K562 (cell line): Measurements from ENCODE around the gene TRIM73. TPM values are rescaled to one million over a fixed set of nuclear protein-coding genes. Genes with fewer than 3 reads are reported as not detected.
A peak's percentile ranks its signal among the peaks of the same experiment; 100 is the strongest.
"Not testable (repeated sequence)": the region's sequence is repeated elsewhere in the genome, so short reads cannot be mapped to it uniquely, and the experiment has no call there.

ENCODE experiments used
- ATAC-seq: fragments of 200-7000 bp; cut with Tn5 transposase; 3 replicates; pipeline ENCODE4 v1.9.1; 2020; ENCODE audit warnings: moderate library complexity
- BruUV-seq: library from RNA; stranded (reverse); fragments of 400-500 nt; replicated peaks from 2 replicates; lab custom pipeline; 2021; lab: Mats Ljungman, UMichigan
- CTCF ChIA-PET: fragments of 300-600 bp; formaldehyde crosslinking; extraction: SDS; loops from one replicate; lab custom pipeline; 2021; ENCODE audit warnings: low intra/inter-chr PET ratio; lab: Yijun Ruan, JAX
- POLR2A ChIA-PET: fragments of 300-600, 350-650 bp; sonication (Branson Sonifier 250); formaldehyde crosslinking; extraction: SDS; loops from one replicate; lab custom pipeline; 2021; ENCODE audit warnings: antibody characterized with exemption, inconsistent platforms; lab: Yijun Ruan, JAX
- DNase-seq, 4 experiments: peaks; one replicate each; pipeline versions ENCODE4 v3.0.0 to v3.0.0-alpha.2; 2011 to 2018; ENCODE audit warnings: low spot score in 3 of 4, mixed read lengths in 3 of 4; ENCODE audit errors: extremely low read depth in 1 of 4
- FAIRE-seq: peaks from 2 replicates; lab custom pipeline; 2011; peaks lifted over from hg19 to GRCh38; lab: Jason Lieb, UNC
- H2AFZ ChIP-seq: 2 replicates; pipeline ENCODE4 v1.6.0; 2011; ENCODE audit warnings: low read depth, low read length, control low read depth, inconsistent platforms
- H3K27ac ChIP-seq: fragments of 200-600 bp; 3 replicates; pipeline ENCODE4 v1.8.0; 2011; ENCODE audit warnings: low read depth, mild to moderate bottlenecking, control low read depth, inconsistent platforms, low read length, moderate library complexity, mixed read lengths; ENCODE audit errors: extremely low read depth
- H3K27me3 ChIP-seq, 2 experiments: fragments of 300-600 bp in 1 of 2; 2 replicates in 1 of 2; 3 replicates in 1 of 2; pipeline versions ENCODE4 v1.6.0 to v1.8.0; 2011; ENCODE audit warnings: inconsistent platforms in 2 of 2, low read length in 2 of 2, mild to moderate bottlenecking in 1 of 2, mixed read lengths in 1 of 2, moderate library complexity in 1 of 2; ENCODE audit not compliant: control insufficient read depth in 2 of 2, insufficient read depth in 2 of 2
- H3K36me3 ChIP-seq: fragments of 300-600 bp; 3 replicates; pipeline ENCODE4 v1.8.0; 2011; ENCODE audit warnings: mild to moderate bottlenecking, low read length, inconsistent platforms; ENCODE audit not compliant: control insufficient read depth, insufficient read depth
- H3K4me1 ChIP-seq, 2 experiments: fragments of 200-600 bp in 1 of 2; replicated peaks in 1 of 2; 2 replicates in 1 of 2; 3 replicates in 1 of 2; pipeline versions ENCODE4 v1.5.1 to v1.8.0; 2011; ENCODE audit warnings: inconsistent platforms in 2 of 2, low read length in 2 of 2, mild to moderate bottlenecking in 1 of 2, mixed read lengths in 1 of 2, moderate library complexity in 1 of 2; ENCODE audit not compliant: control insufficient read depth in 2 of 2, insufficient read depth in 2 of 2
- H3K4me2 ChIP-seq: 2 replicates; pipeline ENCODE4 v1.6.1; 2011; ENCODE audit warnings: low read length, control low read depth, inconsistent platforms, mixed read lengths; ENCODE audit not compliant: insufficient read depth
- H3K4me3 ChIP-seq: fragments of 200-600 bp; sonication (generic), shearing (Covaris generic); 2 replicates; pipeline ENCODE4 v1.5.1; 2016; ENCODE audit warnings: control low read depth, inconsistent platforms
- H3K79me2 ChIP-seq: fragments of 200-600 bp; 3 replicates; pipeline ENCODE4 v1.8.0; 2011; ENCODE audit warnings: low read length, inconsistent platforms; ENCODE audit not compliant: control insufficient read depth, insufficient read depth
- H3K9ac ChIP-seq, 2 experiments: 2 replicates each; pipeline versions ENCODE4 v1.6.0 to v1.6.1; 2011; ENCODE audit warnings: low read depth in 2 of 2, low read length in 2 of 2, control low read depth in 1 of 2, inconsistent platforms in 1 of 2, mild to moderate bottlenecking in 1 of 2, mixed read lengths in 1 of 2; ENCODE audit not compliant: insufficient read depth in 1 of 2
- H3K9me1 ChIP-seq: one replicate; pipeline ENCODE4 v1.6.0; 2011; ENCODE audit warnings: inconsistent platforms, mild to moderate bottlenecking, low read length, moderate library complexity; ENCODE audit not compliant: control insufficient read depth, insufficient read depth
- H3K9me3 ChIP-seq: replicated peaks from 2 replicates; pipeline ENCODE4 v1.5.1; 2011; ENCODE audit warnings: low read depth, low read length, inconsistent platforms; ENCODE audit not compliant: control insufficient read depth, insufficient read depth
- H4K20me1 ChIP-seq: replicated peaks from 2 replicates; pipeline ENCODE4 v1.6.1; 2011; ENCODE audit warnings: low read length, inconsistent platforms, mixed read lengths; ENCODE audit not compliant: control insufficient read depth, insufficient read depth
- WGBS: fragments of 100-300 bp; shearing (Covaris generic); methylation state at CpG from one replicate; pipeline ENCODE4 v1.1.6; 2016; ENCODE audit warnings: low coverage, mixed read lengths; ENCODE audit not compliant: insufficient coverage; ENCODE audit errors: missing lambda C conversion rate; 5-methylcytosine and 5-hydroxymethylcytosine counted together
- in situ Hi-C: fragments of 300-500 bp; cut with MboI; formaldehyde crosslinking; loops from 4 replicates; pipeline ENCODE4 v1.15.0; 2018; ENCODE audit warnings: inconsistent platforms, mixed read lengths
- intact Hi-C: fragments of 100-400 bp; cut with micrococcal nuclease; formaldehyde crosslinking; loops from 2 replicates; pipeline ENCODE4 v1.14.2; 2022
- polyA plus RNA-seq, 8 experiments: library from polyadenylated mRNA; depleted of rRNA in 4 of 8; stranded (reverse) in 5 of 8; unstranded in 3 of 8; fragments of >200 nt; fragmentation: Nextera tagmentation in 2 of 8; fragmentation: Illumina TruSeq in 1 of 8; extraction: Ambion mirVana in 2 of 8; extraction: Trizol in 1 of 8; gene quantifications; 2 replicates each; pipeline versions ENCODE4 v1.2.1 to v1.2.3, GENCODE V29; 2011 to 2014; ENCODE audit warnings: inconsistent platforms in 1 of 8, missing spikeins in 1 of 8
- total RNA-seq, 7 experiments: library from RNA; depleted of rRNA in 6 of 7; stranded (reverse); fragments of >200 nt in 6 of 7; fragmentation: Illumina TruSeq in 2 of 7; extraction: Trizol in 2 of 7; gene quantifications; 2 replicates each; pipeline versions ENCODE4 v1.2.1 to v1.2.3, GENCODE V29; 2011 to 2021; ENCODE audit warnings: low replicate concordance in 1 of 7

Gene TRIM73
- total and polyA plus RNA-seq, 9 of the 15 experiments (the other 6 are each of a cell fraction or from before 2014, with no cell fraction given): 0.04 to 1.2 (median 0.80) TPM; not detected in 4

DNA sequence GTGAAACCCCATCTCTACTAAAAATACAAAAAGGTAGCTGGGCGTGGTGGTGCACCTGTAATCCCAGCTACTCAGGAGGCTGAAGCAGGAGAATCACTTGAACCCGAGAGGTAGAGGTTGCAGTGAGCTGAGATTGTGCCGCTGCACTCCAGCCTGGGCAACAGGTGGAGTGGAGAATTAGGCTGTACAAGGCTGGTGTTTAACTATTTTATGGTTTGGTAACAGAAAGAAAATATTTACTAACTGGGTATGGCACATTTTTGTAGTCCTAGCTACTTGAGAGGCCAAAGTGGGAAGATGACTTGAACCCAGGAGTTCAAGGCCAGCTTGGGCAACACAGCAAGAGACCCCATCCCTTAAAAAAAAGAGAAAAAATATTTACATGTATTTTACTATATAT is 31.4 kb upstream of the TRIM73 start:
- H3K27ac ChIP-seq, H4K20me1 ChIP-seq, H3K4me2 ChIP-seq, BruUV-seq, CTCF ChIA-PET, POLR2A ChIA-PET, DNase-seq, H3K9me3 ChIP-seq, H2AFZ ChIP-seq, H3K36me3 ChIP-seq, H3K27me3 ChIP-seq, ATAC-seq, H3K4me3 ChIP-seq, H3K4me1 ChIP-seq, H3K9ac ChIP-seq, H3K9me1 ChIP-seq, H3K79me2 ChIP-seq, in situ Hi-C loops, FAIRE-seq, intact Hi-C loops: not testable (repeated sequence)
- WGBS: no CpG with 5 or more reads among the region's 3 CpGs

DNA sequence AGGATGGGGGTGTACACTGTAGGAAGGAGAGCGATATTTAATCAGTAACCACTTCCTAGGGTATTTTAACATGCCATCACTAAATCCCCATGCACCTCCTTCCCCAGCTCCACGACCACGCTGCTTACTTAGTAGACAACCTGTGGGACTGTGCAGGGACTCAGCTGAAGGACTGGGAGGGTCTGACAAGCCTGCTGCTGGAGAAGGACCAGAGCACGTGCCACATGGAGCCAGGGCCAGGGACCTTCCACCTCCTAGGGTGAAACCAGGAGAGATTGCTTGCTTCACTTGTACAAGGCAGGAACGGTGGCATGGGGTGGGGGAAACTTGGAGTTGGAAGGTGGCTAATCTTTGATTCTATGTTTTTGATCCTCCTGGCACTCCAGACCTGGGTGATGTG is 28.8 kb upstream of the TRIM73 start:
- H3K4me3 ChIP-seq, H3K27me3 ChIP-seq, intact Hi-C loops, H3K4me1 ChIP-seq, H4K20me1 ChIP-seq, H3K27ac ChIP-seq, DNase-seq, H2AFZ ChIP-seq, H3K9me3 ChIP-seq, FAIRE-seq, H3K4me2 ChIP-seq, in situ Hi-C loops, BruUV-seq, H3K9me1 ChIP-seq, H3K36me3 ChIP-seq, H3K79me2 ChIP-seq, POLR2A ChIA-PET, CTCF ChIA-PET, H3K9ac ChIP-seq: not testable (repeated sequence)
- WGBS: no CpG with 5 or more reads among the region's 5 CpGs
- peak; percentile 24; the same call in 1 of the 3 replicates for ATAC-seq

GRCh38 chr7:75367313-75367712 is 28.1 kb upstream of the TRIM73 start:
- intact Hi-C loops, H4K20me1 ChIP-seq, H3K9ac ChIP-seq, CTCF ChIA-PET, H3K4me3 ChIP-seq, H3K4me2 ChIP-seq, H2AFZ ChIP-seq, H3K9me3 ChIP-seq, DNase-seq, H3K9me1 ChIP-seq, H3K36me3 ChIP-seq, H3K27ac ChIP-seq, H3K27me3 ChIP-seq, in situ Hi-C loops, H3K79me2 ChIP-seq, FAIRE-seq, BruUV-seq, H3K4me1 ChIP-seq, POLR2A ChIA-PET: not testable (repeated sequence)
- no CpG with 5 or more reads among the region's 9 CpGs for WGBS
- peak; percentile 52 for ATAC-seq

GRCh38 chr7:75374144-75374518 is 21.3 kb upstream of the TRIM73 start:
- H3K36me3 ChIP-seq, H3K9me3 ChIP-seq, in situ Hi-C loops, H3K9ac ChIP-seq, H3K9me1 ChIP-seq, H3K4me3 ChIP-seq, H3K27ac ChIP-seq, H3K27me3 ChIP-seq, FAIRE-seq, H3K79me2 ChIP-seq, intact Hi-C loops, H2AFZ ChIP-seq, BruUV-seq, H3K4me1 ChIP-seq, CTCF ChIA-PET, H4K20me1 ChIP-seq, H3K4me2 ChIP-seq, DNase-seq, POLR2A ChIA-PET: not testable (repeated sequence)
- no CpG with 5 or more reads among the region's 4 CpGs for WGBS
- ATAC-seq: peak; percentile 66
